HCT116 (cell line): ENCODE data around the gene SLC6A7.

Experiments used
- CEBPB ChIP-seq: IDR thresholded peaks from 2 replicates; pipeline ENCODE4 v1.6.1; 2012; ENCODE audit warnings: low read depth
- CTCF ChIP-seq, 3 experiments: fragments of 200-600 bp in 1 of 3; sonication (generic) in 1 of 3; IDR thresholded peaks in 2 of 3; conservative IDR thresholded peaks in 1 of 3; 2 replicates each; pipeline ENCODE4 v1.5.1; 2012 to 2017; ENCODE audit warnings: low read depth in 2 of 3, low read length in 2 of 3, antibody characterized with exemption in 1 of 3, borderline replicate concordance in 1 of 3, control low read depth in 1 of 3, mild to moderate bottlenecking in 1 of 3, mixed read lengths in 1 of 3, mixed run types in 1 of 3, moderate library complexity in 1 of 3; ENCODE audit not compliant: insufficient read depth in 1 of 3
- FOSL1 ChIP-seq: IDR thresholded peaks from 2 replicates; pipeline ENCODE4 v1.6.1; 2012; ENCODE audit warnings: low read depth
- JUND ChIP-seq: IDR thresholded peaks from 2 replicates; pipeline ENCODE4 v1.6.1; 2012
- POLR2A ChIP-seq: IDR thresholded peaks from 2 replicates; pipeline ENCODE4 v1.7.0; 2011; ENCODE audit warnings: borderline replicate concordance; ENCODE audit not compliant: insufficient read depth, insufficient read length; ENCODE audit errors: extremely low read depth
- POLR2AphosphoS5 ChIP-seq: IDR thresholded peaks from 2 replicates; pipeline ENCODE4 v1.6.1; 2011; ENCODE audit warnings: mild to moderate bottlenecking, low read depth, low read length, moderate library complexity
- TCF7L2 ChIP-seq: IDR thresholded peaks from 2 replicates; pipeline ENCODE4 v1.7.0; 2011; ENCODE audit warnings: borderline replicate concordance, inconsistent platforms; ENCODE audit not compliant: insufficient read depth, insufficient read length; ENCODE audit errors: extremely low read depth
- ZFX ChIP-seq: fragments of 450-650 bp; IDR thresholded peaks from 2 replicates; pipeline ENCODE4 v1.6.1; 2017
- ZNF274 ChIP-seq: fragments of 200-500 bp; sonication (Bioruptor generic); IDR thresholded peaks from 2 replicates; pipeline ENCODE4 v1.6.1; 2014; ENCODE audit warnings: mild to moderate bottlenecking, low read depth, low read length, inconsistent platforms
- TF ChIP-seq, protein P1 (sequence below): IDR thresholded peaks from 2 replicates; pipeline ENCODE4 v1.6.1; 2012; ENCODE audit warnings: low read depth

DNA sequence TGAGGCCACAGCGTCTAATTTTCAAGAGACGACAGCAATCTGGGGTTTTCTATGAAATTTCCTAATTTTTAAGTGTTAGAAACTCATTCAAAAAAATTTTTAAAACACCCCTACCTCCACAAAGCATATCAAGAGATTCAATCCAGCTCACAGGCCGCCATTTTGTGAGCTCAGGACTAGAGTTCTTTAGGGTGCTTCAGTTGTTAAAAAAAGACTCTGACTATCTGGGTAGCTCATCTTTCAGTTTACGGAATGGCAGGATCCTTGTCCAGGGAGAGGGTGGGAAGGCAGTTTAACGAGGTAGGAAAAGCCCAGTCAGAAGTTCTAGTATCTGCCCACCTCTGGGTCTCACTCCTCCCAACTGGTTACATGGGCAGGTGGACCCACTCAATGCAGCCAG, 56.6 kb downstream of the SLC6A7 start:
- no peak for TF ChIP-seq CTCF (IDR thresholded peaks at IDR 0.05 in 2 of 3, conservative IDR thresholded peaks at IDR 0.05 in 1 of 3; ENCODE audit: borderline replicate concordance in 1 of 3, insufficient read depth in 1 of 3, low read depth in 2 of 3, low read length in 2 of 3)
- TF ChIP-seq POLR2A: no peak
- no peak for TF ChIP-seq TCF7L2
- no peak for TF ChIP-seq POLR2AphosphoS5
- no peak for TF ChIP-seq ZNF274
- TF ChIP-seq JUND: no peak
- TF ChIP-seq FOSL1: no peak
- TF ChIP-seq CEBPB: no peak
- TF ChIP-seq ZFX: no peak
- TF ChIP-seq, protein P1, sequence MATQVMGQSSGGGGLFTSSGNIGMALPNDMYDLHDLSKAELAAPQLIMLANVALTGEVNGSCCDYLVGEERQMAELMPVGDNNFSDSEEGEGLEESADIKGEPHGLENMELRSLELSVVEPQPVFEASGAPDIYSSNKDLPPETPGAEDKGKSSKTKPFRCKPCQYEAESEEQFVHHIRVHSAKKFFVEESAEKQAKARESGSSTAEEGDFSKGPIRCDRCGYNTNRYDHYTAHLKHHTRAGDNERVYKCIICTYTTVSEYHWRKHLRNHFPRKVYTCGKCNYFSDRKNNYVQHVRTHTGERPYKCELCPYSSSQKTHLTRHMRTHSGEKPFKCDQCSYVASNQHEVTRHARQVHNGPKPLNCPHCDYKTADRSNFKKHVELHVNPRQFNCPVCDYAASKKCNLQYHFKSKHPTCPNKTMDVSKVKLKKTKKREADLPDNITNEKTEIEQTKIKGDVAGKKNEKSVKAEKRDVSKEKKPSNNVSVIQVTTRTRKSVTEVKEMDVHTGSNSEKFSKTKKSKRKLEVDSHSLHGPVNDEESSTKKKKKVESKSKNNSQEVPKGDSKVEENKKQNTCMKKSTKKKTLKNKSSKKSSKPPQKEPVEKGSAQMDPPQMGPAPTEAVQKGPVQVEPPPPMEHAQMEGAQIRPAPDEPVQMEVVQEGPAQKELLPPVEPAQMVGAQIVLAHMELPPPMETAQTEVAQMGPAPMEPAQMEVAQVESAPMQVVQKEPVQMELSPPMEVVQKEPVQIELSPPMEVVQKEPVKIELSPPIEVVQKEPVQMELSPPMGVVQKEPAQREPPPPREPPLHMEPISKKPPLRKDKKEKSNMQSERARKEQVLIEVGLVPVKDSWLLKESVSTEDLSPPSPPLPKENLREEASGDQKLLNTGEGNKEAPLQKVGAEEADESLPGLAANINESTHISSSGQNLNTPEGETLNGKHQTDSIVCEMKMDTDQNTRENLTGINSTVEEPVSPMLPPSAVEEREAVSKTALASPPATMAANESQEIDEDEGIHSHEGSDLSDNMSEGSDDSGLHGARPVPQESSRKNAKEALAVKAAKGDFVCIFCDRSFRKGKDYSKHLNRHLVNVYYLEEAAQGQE: no peak
